Upper lobe of left lung (tissue), 6 donors: ENCODE measurements around the gene ZNF211. TPM values are rescaled to one million over a fixed set of nuclear protein-coding genes. Genes with fewer than 3 reads are reported as not detected.

Source experiments
- ATAC-seq, 2 donors: fragments of 200-7000 bp; cut with Tn5 transposase; one replicate each; pipeline ENCODE4 v1.9.1; 2022; ENCODE audit warnings: mild to moderate bottlenecking in 2 of 2, moderate library complexity in 2 of 2; ENCODE audit not compliant: low FRiP score in 2 of 2
- DNase-seq, 2 donors: peaks; one replicate each; pipeline ENCODE4 v3.0.0-alpha.2; 2019 to 2020
- H3K27ac ChIP-seq, 4 donors: fragments of 200-600 bp; sonication (generic); one replicate each; pipeline ENCODE4 v1.5.1; 2016 to 2019
- H3K27me3 ChIP-seq, 4 donors: fragments of 200-600 bp; sonication (generic); one replicate each; pipeline ENCODE4 v1.5.1; 2017 to 2019
- H3K36me3 ChIP-seq, 4 donors: fragments of 200-600 bp; sonication (generic); one replicate each; pipeline ENCODE4 v1.5.1; 2016 to 2019
- H3K4me1 ChIP-seq, 4 donors: fragments of 200-600 bp; sonication (generic); one replicate each; pipeline ENCODE4 v1.5.1; 2018 to 2019
- H3K4me3 ChIP-seq, 4 donors: fragments of 200-600 bp; sonication (generic); one replicate each; pipeline ENCODE4 v1.5.1; 2017 to 2019; ENCODE audit warnings: mild to moderate bottlenecking in 2 of 4, moderate library complexity in 1 of 4
- H3K9me3 ChIP-seq, 4 donors: fragments of 200-600 bp; sonication (generic); one replicate each; pipeline ENCODE4 v1.5.1; 2018 to 2019
- CTCF ChIP-seq, 6 experiments: fragments of 450-650 bp in 4 of 6; fragments of 200-600 bp in 2 of 6; sonication (generic) in 2 of 6; IDR thresholded peaks; one replicate each; pipeline ENCODE4 v1.5.1; 2016 to 2019; ENCODE audit warnings: antibody characterized with exemption in 6 of 6
- EP300 ChIP-seq, 4 donors: sonication (generic); formaldehyde crosslinking; IDR thresholded peaks; one replicate each; pipeline ENCODE4 v1.5.1; 2017; ENCODE audit warnings: antibody characterized with exemption in 4 of 4, control low read depth in 2 of 4
- POLR2A ChIP-seq, 4 donors: fragments of 450-650 bp; IDR thresholded peaks; one replicate each; pipeline ENCODE4 v1.5.1; 2016 to 2017; ENCODE audit warnings: antibody characterized with exemption in 4 of 4, mild to moderate bottlenecking in 2 of 4
- POLR2AphosphoS5 ChIP-seq, 2 donors: sonication (generic); formaldehyde crosslinking; IDR thresholded peaks; one replicate each; pipeline ENCODE4 v1.5.1; 2017; ENCODE audit warnings: antibody characterized with exemption in 2 of 2
- WGBS, 2 donors: methylation state at CpG; one replicate each; pipeline ENCODE4 v1.1.5; 2017 to 2018; 5-methylcytosine and 5-hydroxymethylcytosine counted together
- total RNA-seq, 6 donors: library from RNA; depleted of rRNA in 4 of 6; stranded (reverse); fragments of >200 nt in 4 of 6; gene quantifications; one replicate each; pipeline versions ENCODE4 v1.1.0 to v1.2.1, GENCODE V29; 2016 to 2021
- donor health status: DM: no; HTN: no; CAD: no; lungs with moderate emphysema.
- donor health status: DM: no; HTN: yes; CAD: no; lungs with severe emphysema.

ZNF211 gene
- total RNA-seq, 6 donors from 2014 or later, result 7.1 to 16.4 (median 11.0) TPM

- peaks cover 7 to 27% (median 22%) of the 10 kb centered on the region in 4 donors for H3K9me3 ChIP-seq
- TF ChIP-seq POLR2A (IDR thresholded peaks at IDR 0.05) (peak in 1 of 4 donors; percentile 13), POLR2AphosphoS5 (IDR thresholded peaks at IDR 0.05) (peak; percentile 84 to 87), CTCF (IDR thresholded peaks at IDR 0.05) (no peak), EP300 (IDR thresholded peaks at IDR 0.05) (no peak)
- peak; percentile 93 to 98 for ATAC-seq
- DNase-seq, result peak; percentile 89 to 93
- peaks cover 5 to 17% (median 9%) of the 10 kb centered on the region in 4 donors for H3K4me1 ChIP-seq
- 1% methylated on average over 15 to 31 of the region's 53 CpGs for WGBS, 2 donors
- peak within 1 kb of the TSS; percentile 61 to 92 (median 80) for H3K4me3 ChIP-seq
- H3K27me3 ChIP-seq, result no peaks in the 10 kb centered on the region
- peaks cover 3 to 9% (median 8%) of the 10 kb centered on the region in 4 donors for H3K36me3 ChIP-seq
- H3K27ac ChIP-seq, result peak within 1 kb of the TSS in 3 of 4 donors; percentile 4 to 64 (median 46)
Observed at GRCh38 chr19:57599761-57600383, 33.1 kb upstream of the ZNF211 start, which contains the start of gene ZNF530. Gene ZNF530, plus strand, starts transcription at chr19:57599885. Its CDS starts 4,461 bp downstream, at chr19:57604346.

- no peak for ATAC-seq
- Histone ChIP-seq H3K4me1 (no peaks in the 10 kb centered on the region), H3K36me3 (peaks cover 3 to 33% (median 26%) of the 10 kb centered on the region in 4 donors), H3K27me3 (no peaks in the 10 kb centered on the region), H3K4me3 (no peak overlapping the region), H3K9me3 (peaks cover 31 to 63% (median 50%) of the 10 kb centered on the region in 4 donors), H3K27ac (no peak overlapping the region)
- 94 to 97% methylated on average over 5 of the region's 5 CpGs for WGBS, 2 donors
- DNase-seq, result no peak
- TF ChIP-seq CTCF (IDR thresholded peaks at IDR 0.05) (no peak), EP300 (IDR thresholded peaks at IDR 0.05) (no peak), POLR2A (IDR thresholded peaks at IDR 0.05) (no peak), POLR2AphosphoS5 (IDR thresholded peaks at IDR 0.05) (no peak)
Observed at GRCh38 chr19:57606931-57607330, 26.0 kb upstream of the ZNF211 start.

- TF ChIP-seq EP300 (IDR thresholded peaks at IDR 0.05), result no peak
- TF ChIP-seq POLR2AphosphoS5 (IDR thresholded peaks at IDR 0.05), result no peak
- no peak for TF ChIP-seq CTCF (IDR thresholded peaks at IDR 0.05)
- no peak for TF ChIP-seq POLR2A (IDR thresholded peaks at IDR 0.05)
- ATAC-seq (no peak), DNase-seq (no peak)
- Histone ChIP-seq H3K9me3 (peaks cover 25 to 47% (median 34%) of the 10 kb centered on the region in 4 donors), H3K4me3 (no peak overlapping the region), H3K27me3 (no peaks in the 10 kb centered on the region), H3K4me1 (peaks cover 0 to 15% (median 4%) of the 10 kb centered on the region in 4 donors), H3K36me3 (peaks cover 0 to 20% (median 15%) of the 10 kb centered on the region in 4 donors), H3K27ac (no peak overlapping the region)
- WGBS, 2 donors, result 75 to 77% methylated on average over 4 of the region's 4 CpGs
Observed at GRCh38 chr19:57611113-57611512, 21.9 kb upstream of the ZNF211 start.

GRCh38 chr19:57613941-57614743, 18.8 kb upstream of the ZNF211 start, which contains the start of gene ZNF134:
Gene ZNF134, plus strand, starts transcription at chr19:57614242. Its CDS starts 5,227 bp downstream, at chr19:57619469.
- Histone ChIP-seq H3K4me1 (peaks cover 0 to 15% (median 4%) of the 10 kb centered on the region in 4 donors), H3K27ac (peak within 1 kb of the TSS; percentile 71 to 83 (median 82)), H3K27me3 (no peaks in the 10 kb centered on the region), H3K36me3 (peaks cover 11 to 39% (median 36%) of the 10 kb centered on the region in 4 donors), H3K4me3 (peak within 1 kb of the TSS; percentile 80 to 99 (median 99)), H3K9me3 (peaks cover 38 to 49% (median 46%) of the 10 kb centered on the region in 4 donors)
- WGBS, 2 donors, result 2 to 6% methylated on average over 12 to 49 of the region's 64 CpGs
- TF ChIP-seq CTCF (IDR thresholded peaks at IDR 0.05) (peak in 5 of 6 experiments; percentile 12 to 51 (median 27)), EP300 (IDR thresholded peaks at IDR 0.05) (no peak), POLR2AphosphoS5 (IDR thresholded peaks at IDR 0.05) (peak; percentile 54 to 68), POLR2A (IDR thresholded peaks at IDR 0.05) (peak in 1 of 4 donors; percentile 42)
- peak; percentile 92 to 96 for DNase-seq
- ATAC-seq, result peak; percentile 91 to 99
